HG02642 (cell line): ENCODE measurements around the gene EXOC6B.
A peak's percentile ranks its signal among the peaks of the same experiment; 100 is the strongest.

Source experiments
- ATAC-seq: cut with Tn5 transposase; IDR thresholded peaks from one replicate; pipeline ENCODE4 v1.9.1; 2021; ENCODE audit warnings: mild to moderate bottlenecking; ENCODE audit not compliant: unreplicated experiment, poor library complexity

EXOC6B gene

DNA sequence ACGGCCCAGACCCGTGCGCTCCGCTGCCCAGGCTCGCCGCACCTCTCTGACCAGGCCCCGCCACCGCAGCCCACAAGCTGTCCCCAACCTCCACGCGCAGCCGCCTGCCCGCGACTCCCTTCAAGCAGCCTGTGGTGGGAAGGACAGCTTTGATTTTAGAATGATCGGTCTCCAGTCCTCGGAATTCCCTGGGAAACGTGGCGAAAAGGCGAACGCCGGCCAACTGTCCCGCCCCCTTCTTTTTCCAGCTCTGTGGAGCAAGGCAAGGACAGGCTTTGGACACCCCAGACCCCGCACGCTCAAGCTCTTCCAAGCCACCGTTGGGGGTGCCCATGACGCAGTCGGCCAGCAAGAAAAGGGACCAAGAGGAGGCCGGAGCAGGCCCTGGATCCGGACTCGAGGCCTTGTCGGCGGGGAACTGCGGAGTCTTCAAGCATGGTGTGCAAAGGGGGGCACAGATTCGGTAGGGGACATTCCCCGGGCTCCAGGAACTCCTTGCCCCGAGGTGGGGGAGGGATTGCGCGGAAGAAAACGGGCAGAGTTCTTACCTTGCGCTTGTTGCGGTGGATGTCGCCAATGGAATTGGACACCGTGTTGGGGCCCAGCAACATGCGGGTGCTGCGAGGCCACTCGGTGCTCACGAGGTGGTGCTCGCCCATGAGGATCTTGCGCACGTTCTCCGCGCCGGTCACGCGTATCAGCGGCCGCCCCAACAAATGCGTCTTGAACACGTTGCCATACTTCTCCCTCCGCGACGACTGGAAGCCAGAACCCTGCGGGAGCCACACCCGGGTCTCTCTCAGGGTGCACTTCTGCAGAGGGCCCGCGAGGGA, 682.2 kb downstream of the EXOC6B start:
- ATAC-seq, result no peak

DNA sequence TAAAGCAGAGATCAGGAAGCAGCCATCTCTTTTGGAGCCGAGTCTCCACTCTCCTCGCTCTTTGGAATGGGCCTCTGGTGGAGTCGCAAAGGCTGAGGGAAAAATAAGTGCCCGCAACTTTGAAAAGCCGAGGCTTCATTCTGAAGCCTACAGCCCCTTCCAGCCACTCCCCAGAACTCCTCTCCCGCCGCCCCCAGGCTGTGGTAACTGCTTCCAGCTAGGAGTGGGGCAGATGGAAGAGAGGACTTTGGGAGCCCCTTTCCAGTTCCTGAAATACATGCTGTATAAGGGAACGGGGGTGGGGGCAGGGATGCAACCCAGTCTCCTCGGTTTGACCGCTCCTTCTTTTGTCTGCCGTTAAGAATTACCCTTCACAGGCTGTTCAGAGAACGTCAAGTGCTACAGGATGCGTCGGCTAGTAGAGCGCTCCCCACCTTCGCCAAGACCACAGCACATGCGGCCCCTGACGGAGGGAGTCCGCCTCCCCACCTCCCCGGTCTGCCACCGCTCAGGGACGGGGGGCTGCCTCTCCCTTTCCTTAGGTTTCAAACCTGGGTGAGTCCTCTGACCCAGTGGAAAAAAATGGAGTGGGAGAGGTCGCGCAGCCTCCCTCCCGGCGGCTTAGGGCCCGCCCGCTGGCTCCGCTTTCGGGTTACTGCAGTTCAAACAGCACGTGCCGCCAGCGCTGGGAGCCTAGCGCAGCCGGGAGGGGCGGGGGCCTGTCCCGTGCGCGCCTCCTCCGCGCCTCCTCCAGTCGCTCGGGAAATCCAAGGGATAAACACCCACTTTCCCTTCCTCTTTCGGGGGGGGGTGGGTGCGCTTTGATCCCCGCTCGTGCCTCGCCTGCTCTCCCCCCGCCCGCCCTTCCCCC, 683.0 kb downstream of the EXOC6B start:
- ATAC-seq, result no peak

DNA sequence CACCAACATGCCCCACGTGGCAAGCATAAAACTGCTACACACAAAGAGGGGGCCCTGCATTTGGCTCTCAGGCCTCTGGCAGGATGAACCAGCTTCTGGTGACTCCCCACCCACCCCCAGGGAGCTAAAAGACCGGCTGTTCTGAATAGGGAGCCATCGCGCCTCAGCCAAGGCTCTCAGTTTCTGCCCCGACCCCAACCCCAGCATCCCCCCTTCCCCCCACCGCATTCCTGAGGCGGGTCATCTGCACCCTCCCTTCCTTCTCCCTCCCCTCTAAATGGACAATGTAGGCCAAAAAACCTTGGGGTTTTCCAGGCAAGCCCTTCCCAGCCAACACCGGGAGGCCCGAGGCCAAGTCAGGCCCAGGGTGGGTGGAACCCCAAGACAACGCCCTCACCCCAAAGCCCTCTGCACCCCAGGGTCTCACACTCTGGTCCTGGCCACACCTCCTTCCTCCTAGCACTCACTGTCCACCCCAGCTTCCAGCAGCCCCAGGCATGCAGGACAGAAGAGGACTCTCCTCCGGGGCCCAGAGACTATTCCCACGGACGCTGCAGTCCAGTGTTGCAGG, 683.9 kb downstream of the EXOC6B start:
- ATAC-seq, result no peak

DNA sequence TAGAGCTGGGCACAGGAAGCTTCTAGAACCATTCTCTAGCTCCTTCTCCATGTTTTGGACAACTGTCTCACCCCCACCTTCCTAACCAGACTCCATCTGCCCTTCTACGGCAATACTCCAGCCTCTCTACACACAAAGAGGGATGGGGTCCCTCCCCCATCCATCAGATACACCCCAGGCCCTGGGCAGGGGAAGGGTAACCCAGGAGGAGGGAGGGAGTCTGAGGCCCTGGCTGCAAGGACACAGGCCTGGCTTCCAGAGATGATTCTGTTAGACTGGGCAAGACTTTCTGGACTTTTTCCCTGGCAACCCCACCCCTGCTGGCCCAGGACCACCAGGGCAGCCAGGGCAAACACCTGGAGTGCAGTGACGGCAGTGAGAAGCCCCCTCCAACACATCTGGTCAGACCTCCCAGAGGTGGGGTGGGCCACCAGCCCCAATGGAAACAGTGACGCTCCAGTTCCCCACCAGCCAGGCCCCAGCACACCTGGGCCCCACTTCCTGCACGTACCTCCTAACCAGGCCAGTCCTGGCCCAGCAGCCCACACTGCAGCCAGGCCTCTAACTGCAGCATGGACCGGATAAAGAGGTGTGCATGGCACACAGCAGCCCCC, 684.7 kb downstream of the EXOC6B start:
- no peak for ATAC-seq

DNA sequence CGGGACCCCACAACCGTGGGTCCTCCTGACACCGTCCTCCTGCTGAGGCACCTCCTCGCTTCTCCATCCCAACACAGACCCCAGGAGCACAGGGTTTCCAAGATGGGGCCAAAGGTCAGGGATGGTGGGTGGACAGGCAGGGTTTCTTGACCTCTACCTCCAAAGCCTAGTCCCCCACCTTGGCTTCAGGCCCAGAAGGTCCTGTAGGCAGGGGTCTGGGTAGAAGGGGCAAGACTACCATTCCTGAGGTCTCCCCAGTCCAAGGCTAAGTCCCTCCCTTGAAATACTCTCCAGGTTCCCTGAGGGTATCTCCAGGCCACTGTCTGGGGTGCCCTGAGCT, 685.2 kb downstream of the EXOC6B start:
- no peak for ATAC-seq

DNA sequence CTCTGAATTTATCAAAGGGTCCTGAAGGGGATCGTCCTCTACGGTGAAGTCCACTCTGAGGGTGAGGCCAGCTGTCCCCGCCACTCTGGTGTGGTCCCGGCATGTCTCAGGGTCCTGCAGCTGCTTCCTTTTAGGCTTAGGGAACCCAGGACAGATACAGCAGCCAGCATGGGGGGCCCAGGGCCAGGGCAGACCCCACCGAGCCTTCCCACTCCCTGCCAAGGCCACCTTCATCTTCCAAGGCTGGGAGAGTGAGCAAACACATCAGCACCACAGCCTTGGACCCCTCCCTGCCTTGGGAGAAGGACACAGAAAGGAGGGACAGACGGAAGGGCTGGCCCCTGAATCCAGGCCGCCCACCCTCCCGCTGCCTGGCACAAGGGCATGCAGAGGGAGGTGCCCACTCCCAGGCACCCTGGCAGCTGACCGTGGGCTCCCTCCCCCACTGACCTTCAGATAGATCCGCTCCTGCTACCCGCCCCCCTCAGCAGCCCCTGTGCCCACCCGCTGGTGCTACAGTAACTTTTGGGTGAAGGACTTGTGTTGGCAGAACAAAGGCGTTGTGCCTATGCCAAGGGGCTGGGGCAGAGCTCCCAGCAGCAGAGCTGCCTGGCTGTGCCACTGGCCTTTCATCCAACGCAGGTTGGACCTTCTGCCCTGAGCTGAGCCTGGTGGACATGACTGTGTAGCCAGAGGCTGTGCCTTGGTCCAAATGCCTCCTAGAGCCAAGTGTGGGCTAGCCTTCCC, 685.8 kb downstream of the EXOC6B start:
- no peak for ATAC-seq

DNA sequence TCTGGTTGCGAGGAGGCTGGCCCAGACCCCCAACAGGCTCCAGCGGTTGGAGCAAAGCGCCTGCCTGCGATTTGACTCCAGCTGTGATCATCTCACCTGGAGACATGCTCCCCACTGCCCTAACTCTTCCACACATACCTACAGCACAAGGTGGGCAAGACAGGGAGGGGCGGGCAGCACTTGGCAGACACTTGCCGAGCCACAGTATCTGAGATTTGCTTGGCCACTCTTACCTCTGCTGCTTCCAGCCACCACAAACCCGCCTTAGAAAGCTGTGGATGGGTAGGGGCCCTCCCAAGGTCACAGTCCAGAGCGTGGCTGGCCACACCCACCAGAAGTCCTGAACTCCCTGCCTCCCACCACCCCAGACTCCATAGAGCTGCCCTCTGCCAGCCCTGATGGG, 686.4 kb downstream of the EXOC6B start:
- no peak for ATAC-seq

DNA sequence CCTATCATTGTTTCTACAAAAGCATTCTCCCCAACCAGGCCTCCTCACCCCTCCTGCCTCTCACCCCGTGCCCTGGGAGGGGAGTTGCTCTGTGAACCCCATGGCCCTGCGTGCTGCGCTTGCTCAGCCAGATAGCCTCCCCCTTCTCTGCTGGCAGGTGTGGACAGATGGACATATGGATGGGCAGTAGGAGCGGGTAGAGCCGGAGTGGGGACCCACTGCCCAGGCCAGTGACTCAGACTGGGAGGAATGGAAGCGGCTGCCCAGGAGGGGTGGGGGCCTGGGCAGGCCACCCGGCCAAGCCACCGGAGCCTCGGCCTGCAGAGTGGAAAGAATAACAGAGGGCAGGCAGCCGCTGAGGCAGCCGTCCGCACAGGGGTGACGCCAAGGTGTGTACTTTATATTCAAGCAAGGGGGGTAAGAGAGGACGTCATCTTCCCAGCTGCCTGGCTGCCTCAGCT, 686.9 kb downstream of the EXOC6B start:
- no peak for ATAC-seq

DNA sequence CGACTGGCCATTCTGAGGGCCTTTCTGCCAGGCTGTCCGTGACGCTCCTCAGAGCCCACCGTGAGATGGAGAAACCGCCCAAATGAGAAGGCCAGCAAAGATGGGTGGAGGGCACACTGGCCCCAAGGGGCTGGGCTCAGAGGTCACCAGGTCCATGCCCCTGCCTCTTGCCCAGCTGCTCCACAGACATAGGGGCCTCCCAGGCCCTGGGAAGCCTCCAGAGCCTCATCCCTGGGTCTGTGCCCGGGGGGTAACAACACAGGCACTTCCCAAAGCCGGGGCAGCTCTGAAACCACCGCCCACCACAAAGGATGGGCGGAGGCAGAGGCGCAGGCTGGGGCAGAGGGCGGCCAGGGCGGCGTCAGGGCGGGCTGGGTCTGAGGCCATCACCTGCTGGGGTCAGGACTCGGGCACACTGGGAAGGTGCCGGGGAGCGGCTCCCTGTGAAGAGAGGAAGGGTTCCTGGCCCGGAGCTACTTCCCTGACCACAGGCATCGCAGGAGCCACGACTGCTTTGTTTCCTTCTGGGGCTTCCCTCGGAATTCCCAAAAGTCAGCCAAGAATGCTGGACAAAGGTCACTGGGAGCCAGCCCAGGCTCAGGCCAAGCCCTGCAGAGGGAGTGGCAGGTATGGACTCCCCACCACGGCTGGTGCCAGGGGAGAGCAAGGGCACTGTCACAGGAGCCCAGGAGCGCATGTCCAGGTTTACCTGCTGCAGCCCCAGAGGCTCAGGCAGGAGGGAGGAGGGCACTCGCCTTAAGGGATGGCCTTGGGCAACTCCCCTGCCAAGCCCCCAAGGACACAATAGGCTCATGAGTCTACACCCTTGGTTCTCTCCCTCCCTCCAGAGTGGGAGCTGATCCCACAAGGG, 687.6 kb downstream of the EXOC6B start:
- no peak for ATAC-seq

DNA sequence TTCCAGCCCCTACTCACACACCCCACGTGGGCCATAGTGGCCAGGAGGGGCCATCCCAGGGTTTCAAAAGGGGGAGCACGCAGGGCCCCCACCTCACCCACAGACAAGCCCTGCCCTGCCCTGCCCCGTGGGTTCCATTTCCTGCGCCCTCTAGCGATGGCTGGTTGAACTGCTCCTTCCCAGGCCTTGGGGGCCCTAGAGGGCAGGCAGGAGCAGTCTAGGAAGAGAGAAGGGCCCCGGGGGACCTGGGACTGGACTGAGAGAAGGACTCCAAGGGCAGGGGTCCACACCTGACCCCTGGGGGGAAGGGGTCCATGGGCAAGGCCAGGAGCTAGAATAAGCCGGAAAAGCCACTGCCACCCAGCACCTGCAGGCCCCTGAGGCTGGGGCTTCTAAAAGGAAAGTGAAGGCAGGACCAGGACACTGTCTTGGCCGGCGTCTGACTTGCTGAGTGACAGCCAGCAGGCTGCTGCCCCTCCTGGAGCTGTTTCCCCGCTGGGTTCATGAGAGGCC, 688.3 kb downstream of the EXOC6B start:
- ATAC-seq, result peak; percentile 91

DNA sequence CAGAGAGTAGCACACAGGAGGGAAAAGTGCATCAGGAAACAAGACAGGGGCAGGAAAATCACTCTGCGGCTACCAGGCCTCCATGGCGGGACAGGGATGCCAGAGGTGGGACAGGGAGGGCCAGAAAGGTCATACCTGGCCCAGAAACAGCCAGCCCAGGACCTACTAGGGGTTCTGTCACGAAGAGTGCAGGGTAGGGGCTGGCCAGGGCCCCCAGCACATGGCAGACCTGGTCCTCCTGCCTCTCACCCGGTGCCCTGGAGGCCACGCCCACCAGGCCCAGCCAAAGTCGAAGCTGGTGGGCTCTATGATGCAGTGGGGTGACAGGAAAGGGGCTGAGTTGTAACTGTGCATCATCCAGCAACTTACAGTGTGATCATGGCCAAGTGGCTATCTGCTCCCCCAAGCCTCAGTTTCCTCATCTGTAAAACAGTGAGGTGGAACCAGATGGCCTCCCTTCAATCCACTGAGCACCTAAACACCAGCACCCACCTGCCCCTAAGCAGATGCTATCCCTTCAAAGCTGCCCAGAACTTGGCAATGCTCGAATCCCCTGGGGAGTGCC, 688.8 kb downstream of the EXOC6B start:
- ATAC-seq, result no peak

DNA sequence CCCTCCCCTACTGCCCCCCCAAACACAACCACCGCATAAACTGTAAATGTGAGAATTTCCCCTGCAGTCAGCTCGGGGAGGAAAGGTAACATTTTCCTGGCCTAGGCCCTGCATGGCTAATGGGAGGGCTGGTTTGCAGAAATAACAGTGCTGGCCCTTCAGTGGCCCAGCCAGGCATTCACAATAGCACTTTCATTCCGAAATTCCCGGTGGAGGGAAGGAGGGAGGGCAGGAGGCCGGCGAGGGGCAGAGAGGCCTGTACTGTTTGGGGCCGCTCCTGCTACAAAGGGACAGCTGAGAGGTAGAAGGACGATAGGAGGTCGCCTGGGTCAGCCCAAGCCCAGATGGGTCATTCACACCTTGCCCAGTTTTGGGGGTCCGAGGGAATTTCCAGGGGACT, 689.5 kb downstream of the EXOC6B start:
- no peak for ATAC-seq

DNA sequence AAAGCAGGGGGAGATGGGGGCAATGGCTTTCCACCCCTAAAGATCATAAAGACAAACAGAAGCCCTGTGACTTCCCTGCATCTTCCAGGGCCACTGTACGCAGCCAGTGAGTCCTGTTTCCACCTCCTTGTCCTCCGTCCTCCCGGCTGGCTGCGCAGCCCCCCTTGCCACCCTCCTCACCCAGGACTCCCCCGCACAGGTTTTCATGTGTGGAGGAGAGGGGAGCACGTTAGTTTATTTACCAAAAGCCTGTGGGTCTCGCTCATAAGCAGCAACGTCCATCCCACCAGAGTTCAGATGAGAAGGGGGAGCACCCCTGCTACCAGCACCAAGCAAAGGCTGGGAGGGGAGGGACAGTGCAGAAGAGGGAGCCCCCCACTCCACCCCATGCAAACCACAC, 689.9 kb downstream of the EXOC6B start:
- no peak for ATAC-seq

DNA sequence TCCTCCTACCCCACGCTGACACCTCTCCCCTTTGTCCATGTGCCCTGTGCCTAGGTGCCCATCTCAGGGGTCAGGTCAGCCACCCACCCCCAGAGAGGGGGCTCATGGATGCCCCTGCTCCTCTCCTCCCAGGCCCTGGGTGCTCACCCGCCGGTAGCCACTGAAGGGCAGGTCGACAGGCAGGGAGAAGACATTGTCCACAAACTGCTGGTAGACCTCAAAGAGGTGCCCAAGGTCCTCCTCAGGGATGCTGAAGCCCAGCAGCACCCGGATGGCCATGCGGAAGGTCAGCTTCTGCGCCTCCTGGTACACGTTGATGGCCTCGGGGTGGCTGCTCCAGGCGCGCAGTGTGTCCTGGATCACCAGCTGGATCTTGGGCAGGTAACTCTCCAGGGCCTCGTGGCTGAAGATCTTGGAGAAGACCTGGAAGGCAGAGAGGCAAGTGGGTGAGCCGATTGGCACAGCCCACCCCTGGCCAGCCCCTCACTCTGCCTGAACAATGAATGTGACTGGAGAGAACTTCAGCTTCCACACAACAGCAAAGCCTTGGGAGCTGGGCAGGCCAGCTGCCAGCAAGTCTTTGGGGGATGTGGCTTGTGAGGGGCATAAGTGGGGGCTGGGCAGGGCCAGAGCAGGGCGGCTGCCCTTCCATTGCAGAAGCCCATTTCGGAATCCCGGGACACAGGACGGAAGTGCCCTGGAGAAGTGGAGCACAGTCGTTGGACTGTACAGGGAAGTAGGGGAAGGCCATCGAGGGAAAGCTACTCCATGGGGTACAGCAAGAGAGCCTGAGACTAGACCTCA, 690.6 kb downstream of the EXOC6B start:
- ATAC-seq, result no peak

DNA sequence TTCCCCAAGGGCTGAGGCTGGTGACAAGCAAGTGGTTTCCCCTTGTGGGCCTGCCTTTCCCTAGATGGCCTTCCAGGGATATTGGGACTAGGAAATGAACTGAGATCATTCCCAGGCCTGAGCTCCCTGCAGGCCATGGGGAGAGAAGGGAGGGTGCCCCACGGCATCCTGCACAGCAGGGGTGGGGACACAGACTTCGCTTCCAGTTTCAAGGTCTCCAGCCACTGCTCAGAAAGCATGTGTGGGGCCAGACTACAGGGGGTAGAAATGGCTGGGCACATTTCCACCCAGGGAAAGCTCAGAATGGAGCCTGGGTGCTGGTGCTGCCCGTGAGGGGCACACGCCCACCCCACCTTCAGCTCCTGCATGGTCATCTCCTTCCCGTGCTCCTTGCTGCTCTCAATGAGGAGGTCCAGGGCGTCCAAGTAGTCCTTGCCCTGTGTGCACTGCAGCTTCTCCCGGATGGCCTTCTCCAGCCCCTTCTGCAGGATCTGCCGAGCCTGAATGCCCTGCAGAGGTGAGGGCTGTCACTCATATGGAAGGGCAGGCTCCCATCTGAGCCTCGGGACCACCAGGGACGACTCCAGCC, 691.3 kb downstream of the EXOC6B start:
- ATAC-seq, result no peak

DNA sequence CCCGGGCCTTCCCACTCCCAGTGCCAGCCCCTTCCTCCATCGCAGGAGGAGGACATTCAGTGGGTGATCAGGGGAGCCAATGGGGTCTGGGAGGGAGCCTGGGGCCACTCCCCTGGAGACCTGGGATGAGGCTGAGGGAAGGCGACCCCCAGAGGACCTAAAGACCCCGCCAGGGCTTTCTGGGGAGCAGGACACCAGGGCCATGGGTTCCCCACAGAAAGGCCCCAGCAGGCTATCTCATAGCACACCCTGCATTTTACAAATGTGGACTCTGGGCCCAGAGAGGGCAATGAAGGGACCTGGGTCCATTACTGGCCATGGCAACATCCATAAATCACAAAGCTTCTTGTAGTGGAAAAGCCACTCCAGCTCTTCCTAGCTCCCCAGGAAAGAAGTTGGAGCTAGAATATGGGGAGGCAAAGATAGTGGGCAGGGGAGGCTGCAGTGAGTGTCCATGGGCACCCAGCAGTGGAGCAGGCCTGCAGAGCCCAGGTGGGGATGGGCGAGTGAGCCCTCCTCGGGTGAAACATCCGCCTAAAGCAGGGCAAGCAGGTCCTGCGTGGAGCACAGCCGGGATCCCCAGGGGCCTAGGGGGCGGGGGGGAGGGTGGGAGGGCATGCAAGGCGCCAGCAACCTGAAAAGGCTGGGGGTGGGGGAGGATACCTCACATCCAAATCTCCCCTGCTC, 692.0 kb downstream of the EXOC6B start:
- ATAC-seq, result no peak
